ENCODE measurements around the gene AFF1. TPM values are rescaled to one million over a fixed set of nuclear protein-coding genes. Genes with fewer than 3 reads are reported as not detected.

AFF1 gene
- total and polyA plus RNA-seq, 5 donors, result 63.4 to 86.6 (median 83.1) TPM

- no peaks in the 10 kb centered on the region for H3K9me3 ChIP-seq (ENCODE audit: control insufficient read depth, low read length)
- intact Hi-C loops (cut with DNase I), result no loop called here
- H3K4me3 ChIP-seq (ENCODE audit: low read length), result no peak overlapping the region
- 77% methylated on average over 1 of the region's 1 CpG for WGBS
- H3K27me3 ChIP-seq (ENCODE audit: control insufficient read depth, insufficient read depth), result no peaks in the 10 kb centered on the region
- DNase-seq, result no peak
- H3K4me1 ChIP-seq (ENCODE audit: control insufficient read depth, insufficient read depth, low read length), result peaks cover 23% of the 10 kb centered on the region
- no peak for ATAC-seq
- H3K27ac ChIP-seq (ENCODE audit: low read length), result no peak overlapping the region
These were observed 7.4 kb downstream of the AFF1 start for GRCh38 chr4:86942185-86942666.

- ATAC-seq (no peak), DNase-seq (no peak)
- intact Hi-C loops (cut with DNase I), result no loop called here
- Histone ChIP-seq H3K4me1 (ENCODE audit: control insufficient read depth, insufficient read depth, low read length) (peaks cover 16% of the 10 kb centered on the region), H3K27me3 (ENCODE audit: control insufficient read depth, insufficient read depth) (no peaks in the 10 kb centered on the region), H3K27ac (ENCODE audit: low read length) (no peak overlapping the region), H3K4me3 (ENCODE audit: low read length) (no peak overlapping the region), H3K9me3 (ENCODE audit: control insufficient read depth, low read length) (no peaks in the 10 kb centered on the region)
These were observed 10.4 kb downstream of the AFF1 start for GRCh38 chr4:86944964-86945781.

DNA sequence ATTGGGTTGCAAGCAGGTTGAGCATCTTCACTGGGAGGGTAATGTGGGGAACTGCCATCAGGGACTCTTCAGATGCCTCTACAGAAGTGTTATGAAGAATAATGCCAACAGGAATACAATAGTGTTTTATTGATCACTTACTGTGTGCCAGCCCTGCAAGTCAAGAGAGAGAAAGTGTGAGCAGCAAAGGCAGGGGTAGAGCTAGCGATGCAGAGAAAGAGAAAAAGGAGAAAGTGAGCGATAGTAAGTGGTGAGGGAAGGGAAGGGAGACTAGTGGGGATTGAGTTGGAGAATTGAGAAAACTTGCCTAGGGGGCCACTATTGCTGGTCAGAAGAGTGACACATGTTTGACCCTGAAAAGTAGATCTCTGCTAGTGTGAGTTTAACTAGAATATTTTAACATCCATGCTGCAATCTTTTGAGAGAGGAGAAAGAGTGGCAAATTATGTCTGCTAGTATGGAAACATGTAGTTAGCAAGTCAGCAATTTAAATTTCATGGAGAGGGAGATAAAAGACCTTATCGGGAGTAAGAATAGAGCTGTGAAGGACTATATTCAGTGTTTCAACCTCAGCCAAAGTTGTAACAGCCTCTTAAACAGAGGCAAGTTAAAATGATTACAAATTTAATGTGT is 12.2 kb downstream of the AFF1 start:
- no peak overlapping the region for H3K27ac ChIP-seq (ENCODE audit: low read length)
- WGBS, result 64% methylated on average over 3 of the region's 3 CpGs
- no peak for ATAC-seq

DNA sequence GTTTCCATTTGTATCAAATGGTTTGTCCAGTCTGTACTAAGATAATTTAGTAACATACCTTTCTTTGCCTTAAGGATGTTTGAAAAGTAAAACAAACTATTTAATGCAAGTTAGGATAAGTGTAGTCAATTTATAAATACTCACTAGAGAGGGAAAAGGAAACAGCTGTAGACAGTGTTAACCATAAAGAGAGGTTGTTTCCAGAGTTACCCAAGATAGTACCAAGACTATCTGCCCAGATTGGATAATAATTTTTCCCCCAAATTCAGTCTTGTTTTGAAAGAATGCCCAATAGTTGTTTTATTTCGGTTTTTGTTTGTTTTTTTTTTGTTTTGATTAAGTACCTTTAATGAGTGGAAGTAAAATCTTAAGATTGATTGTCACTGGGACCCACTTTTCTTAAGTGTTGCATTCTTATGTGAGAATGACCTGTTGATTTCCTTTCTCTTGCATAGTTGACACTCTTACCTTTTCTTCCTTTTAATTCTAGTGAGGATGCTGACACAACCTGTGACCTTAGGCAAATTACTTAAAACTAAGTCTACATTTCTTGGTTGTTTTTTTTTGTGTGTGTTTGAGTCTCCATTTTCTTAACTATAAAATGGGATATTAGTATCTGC is 12.8 kb downstream of the AFF1 start:
- 8% methylated on average over 1 of the region's 1 CpG for WGBS
- DNase-seq, result no peak
- Histone ChIP-seq H3K4me1 (ENCODE audit: control insufficient read depth, insufficient read depth, low read length) (peaks cover 12% of the 10 kb centered on the region), H3K4me3 (ENCODE audit: low read length) (no peak overlapping the region), H3K27me3 (ENCODE audit: control insufficient read depth, insufficient read depth) (no peaks in the 10 kb centered on the region), H3K27ac (ENCODE audit: low read length) (no peak overlapping the region), H3K9me3 (ENCODE audit: control insufficient read depth, low read length) (no peaks in the 10 kb centered on the region)
- no peak for ATAC-seq
- intact Hi-C loops (cut with DNase I), result no loop called here

More for the DNA sequence above, 12.2 kb downstream of the AFF1 start:
- no peak overlapping the region for H3K4me3 ChIP-seq (ENCODE audit: low read length)
- intact Hi-C loops (cut with DNase I), result no loop called here
- DNase-seq, result no peak
- no peaks in the 10 kb centered on the region for H3K27me3 ChIP-seq (ENCODE audit: control insufficient read depth, insufficient read depth)
- no peaks in the 10 kb centered on the region for H3K9me3 ChIP-seq (ENCODE audit: control insufficient read depth, low read length)
- peaks cover 13% of the 10 kb centered on the region for H3K4me1 ChIP-seq (ENCODE audit: control insufficient read depth, insufficient read depth, low read length)

DNA sequence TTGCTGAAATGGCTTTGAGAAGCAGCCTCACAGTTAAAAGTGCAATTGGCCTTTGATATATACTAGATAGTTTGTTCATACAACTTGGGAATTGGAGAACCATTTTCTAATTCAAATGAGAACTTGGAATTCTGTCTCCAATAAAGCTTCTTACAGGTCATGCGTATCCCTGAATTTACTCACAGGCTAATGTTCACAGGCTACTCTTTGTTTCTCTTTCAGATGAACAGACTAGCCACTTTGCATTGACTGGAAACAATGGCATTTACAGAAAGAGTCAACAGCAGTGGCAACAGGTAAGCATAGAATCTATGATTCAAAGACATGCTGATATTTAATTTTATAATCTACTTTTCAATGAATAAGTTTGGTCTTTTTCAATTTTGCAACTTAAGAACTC is 13.5 kb downstream of the AFF1 start:
- Histone ChIP-seq H3K4me1 (ENCODE audit: control insufficient read depth, insufficient read depth, low read length) (peaks cover 9% of the 10 kb centered on the region), H3K27me3 (ENCODE audit: control insufficient read depth, insufficient read depth) (no peaks in the 10 kb centered on the region), H3K27ac (ENCODE audit: low read length) (no peak overlapping the region), H3K9me3 (ENCODE audit: control insufficient read depth, low read length) (no peaks in the 10 kb centered on the region), H3K4me3 (ENCODE audit: low read length) (no peak overlapping the region)
- ATAC-seq, result no peak
- 84% methylated on average over 1 of the region's 1 CpG for WGBS
- no peak for DNase-seq
- intact Hi-C loops (cut with DNase I), result no loop called here

DNA sequence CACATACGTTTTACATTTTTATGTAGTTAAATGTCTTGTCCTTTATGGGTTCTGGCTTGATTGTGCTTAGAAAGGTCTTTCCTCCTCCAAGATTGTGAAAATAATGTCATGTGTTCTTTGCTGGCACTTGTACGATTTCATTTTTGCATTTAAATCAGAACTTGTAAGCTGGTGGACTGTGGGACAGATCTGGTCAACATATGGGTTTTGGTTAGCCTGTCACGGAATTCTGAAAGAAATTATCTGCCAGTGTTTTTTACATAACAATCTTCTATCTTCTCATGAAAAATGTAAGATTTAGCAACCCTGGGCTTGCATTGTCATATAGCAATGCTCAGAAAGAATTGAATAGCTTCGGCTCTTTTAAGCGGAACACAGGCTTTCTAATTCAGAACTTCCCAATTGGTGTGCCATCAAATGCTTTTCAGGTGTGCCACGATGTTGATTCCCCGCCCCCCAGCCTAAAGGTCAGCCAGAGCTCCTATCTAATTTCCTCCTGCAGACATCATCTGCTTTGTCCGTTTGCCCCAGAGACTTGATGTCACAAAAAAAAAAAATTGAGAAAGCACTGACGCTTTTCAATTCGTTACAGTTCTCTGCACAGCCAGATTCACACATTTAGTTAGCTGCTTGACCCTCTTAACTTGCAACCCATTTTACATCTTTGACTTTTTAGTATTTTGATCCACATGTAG is 16.2 kb downstream of the AFF1 start:
- 51% methylated on average over 10 of the region's 10 CpGs for WGBS
- DNase-seq (no peak), ATAC-seq (no peak)
- Histone ChIP-seq H3K9me3 (ENCODE audit: control insufficient read depth, low read length) (no peaks in the 10 kb centered on the region), H3K27ac (ENCODE audit: low read length) (no peak overlapping the region), H3K4me1 (ENCODE audit: control insufficient read depth, insufficient read depth, low read length) (peaks cover 6% of the 10 kb centered on the region), H3K4me3 (ENCODE audit: low read length) (no peak overlapping the region), H3K27me3 (ENCODE audit: control insufficient read depth, insufficient read depth) (no peaks in the 10 kb centered on the region)
- intact Hi-C loops (cut with DNase I), result no loop called here

- ATAC-seq (no peak), DNase-seq (no peak)
- H3K27me3 ChIP-seq (ENCODE audit: control insufficient read depth, insufficient read depth), result no peaks in the 10 kb centered on the region
- intact Hi-C loops (cut with DNase I), result no loop called here
- H3K27ac ChIP-seq (ENCODE audit: low read length), result no peak overlapping the region
- peaks cover 10% of the 10 kb centered on the region for H3K4me1 ChIP-seq (ENCODE audit: control insufficient read depth, insufficient read depth, low read length)
- H3K9me3 ChIP-seq (ENCODE audit: control insufficient read depth, low read length), result no peaks in the 10 kb centered on the region
- H3K4me3 ChIP-seq (ENCODE audit: low read length), result no peak overlapping the region
These were observed 21.2 kb downstream of the AFF1 start for GRCh38 chr4:86955888-86956451.

- ATAC-seq, result no peak
- no peaks in the 10 kb centered on the region for H3K27me3 ChIP-seq (ENCODE audit: control insufficient read depth, insufficient read depth)
- no peak overlapping the region for H3K4me3 ChIP-seq (ENCODE audit: low read length)
- H3K27ac ChIP-seq (ENCODE audit: low read length), result no peak overlapping the region
- DNase-seq, result no peak
- peaks cover 10% of the 10 kb centered on the region for H3K4me1 ChIP-seq (ENCODE audit: control insufficient read depth, insufficient read depth, low read length)
- WGBS, result 100% methylated on average over 1 of the region's 1 CpG
- intact Hi-C loops (cut with DNase I), result no loop called here
- no peaks in the 10 kb centered on the region for H3K9me3 ChIP-seq (ENCODE audit: control insufficient read depth, low read length)
These were observed 22.4 kb downstream of the AFF1 start for GRCh38 chr4:86957215-86957614.

- Histone ChIP-seq H3K4me1 (ENCODE audit: control insufficient read depth, insufficient read depth, low read length) (peaks cover 10% of the 10 kb centered on the region), H3K4me3 (ENCODE audit: low read length) (no peak overlapping the region), H3K9me3 (ENCODE audit: control insufficient read depth, low read length) (no peaks in the 10 kb centered on the region), H3K27ac (ENCODE audit: low read length) (peak overlapping the region; percentile 33), H3K27me3 (ENCODE audit: control insufficient read depth, insufficient read depth) (no peaks in the 10 kb centered on the region)
- ATAC-seq, result no peak
- 52% methylated on average over 11 of the region's 11 CpGs for WGBS
- intact Hi-C loops (cut with DNase I), result no loop called here
- DNase-seq, result no peak
These were observed 25.0 kb downstream of the AFF1 start for GRCh38 chr4:86959588-86960500.

DNA sequence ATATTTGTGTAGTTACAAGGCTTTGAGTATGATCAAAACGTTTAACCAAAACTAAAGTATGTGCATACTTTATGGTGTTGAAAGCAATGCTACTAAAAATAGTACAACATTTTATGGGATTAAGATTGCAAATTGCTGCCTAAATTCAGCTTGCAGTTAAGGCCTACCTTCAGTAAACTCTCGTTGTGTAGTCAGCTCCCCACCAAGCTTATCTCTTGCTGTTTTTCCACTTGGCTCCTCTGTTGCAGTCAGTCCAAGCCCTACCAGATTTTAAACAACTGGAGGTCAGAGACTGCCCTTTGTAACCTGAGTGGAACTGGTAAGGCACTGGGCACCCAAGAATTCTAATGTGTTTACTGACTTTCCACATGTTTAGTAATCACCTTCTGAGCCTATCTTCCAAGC is 25.7 kb downstream of the AFF1 start:
- intact Hi-C loops (cut with DNase I), result no loop called here
- WGBS, result 26% methylated on average over 2 of the region's 2 CpGs
- Histone ChIP-seq H3K4me3 (ENCODE audit: low read length) (no peak overlapping the region), H3K4me1 (ENCODE audit: control insufficient read depth, insufficient read depth, low read length) (peaks cover 10% of the 10 kb centered on the region), H3K27ac (ENCODE audit: low read length) (peak overlapping the region; percentile 63), H3K9me3 (ENCODE audit: control insufficient read depth, low read length) (no peaks in the 10 kb centered on the region), H3K27me3 (ENCODE audit: control insufficient read depth, insufficient read depth) (no peaks in the 10 kb centered on the region)
- no peak for DNase-seq
- peak; percentile 69 to 78 for ATAC-seq

Data from right cardiac atrium (tissue), 5 donors.